ENCODE data around the gene CAMKK2.
A peak's percentile ranks its signal among the peaks of the same experiment; 100 is the strongest.

The CAMKK2 gene

DNA sequence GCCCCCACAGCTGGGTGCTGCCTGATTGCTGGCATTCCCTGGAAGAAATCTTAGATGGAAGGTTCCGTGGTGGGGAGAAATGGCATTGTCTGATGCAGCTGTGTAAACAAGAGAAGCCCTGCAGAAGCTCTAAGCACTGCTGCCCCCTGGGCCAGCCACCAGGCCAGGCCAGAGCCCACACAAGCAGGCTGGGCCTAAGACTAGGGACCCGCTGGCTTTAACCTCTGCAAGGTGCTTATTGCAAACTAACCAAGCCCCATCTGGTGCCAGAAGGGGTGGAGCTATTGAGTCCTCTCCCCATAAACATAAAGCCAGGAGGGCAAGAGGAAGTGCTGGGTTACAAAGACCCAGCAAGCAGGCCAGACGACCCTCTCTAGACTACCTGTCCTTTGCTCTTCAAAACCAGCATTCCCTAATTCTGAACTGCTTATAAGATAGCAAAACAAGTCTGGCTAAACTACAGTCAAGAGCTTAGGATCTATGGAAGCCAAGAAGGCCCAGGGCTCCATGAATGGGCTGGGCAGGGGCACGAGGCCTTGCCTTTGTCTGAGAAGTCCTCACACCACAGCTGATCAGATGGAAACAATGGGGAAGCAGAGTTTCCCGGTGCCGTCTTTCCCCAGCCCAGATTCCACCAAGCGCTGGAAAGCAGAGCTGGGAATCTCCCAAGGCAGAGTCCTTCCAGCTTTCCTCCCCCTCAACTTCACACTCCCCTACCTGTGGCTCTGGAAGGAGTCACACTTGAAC lies 57.7 kb downstream of the CAMKK2 start:
- Histone ChIP-seq H3K36me3 (peaks cover 7% of the 10 kb centered on the region), H3K27me3 (ENCODE audit: insufficient read depth, low read depth, severe bottlenecking) (no peaks in the 10 kb centered on the region), H3K9me3 (ENCODE audit: severe bottlenecking) (no peaks in the 10 kb centered on the region), H3K27ac (no peak overlapping the region; the same call in 1 of the 2 replicates), H3K4me3 (ENCODE audit: low read depth, low read length) (no peak overlapping the region)
- TF ChIP-seq, protein P1, sequence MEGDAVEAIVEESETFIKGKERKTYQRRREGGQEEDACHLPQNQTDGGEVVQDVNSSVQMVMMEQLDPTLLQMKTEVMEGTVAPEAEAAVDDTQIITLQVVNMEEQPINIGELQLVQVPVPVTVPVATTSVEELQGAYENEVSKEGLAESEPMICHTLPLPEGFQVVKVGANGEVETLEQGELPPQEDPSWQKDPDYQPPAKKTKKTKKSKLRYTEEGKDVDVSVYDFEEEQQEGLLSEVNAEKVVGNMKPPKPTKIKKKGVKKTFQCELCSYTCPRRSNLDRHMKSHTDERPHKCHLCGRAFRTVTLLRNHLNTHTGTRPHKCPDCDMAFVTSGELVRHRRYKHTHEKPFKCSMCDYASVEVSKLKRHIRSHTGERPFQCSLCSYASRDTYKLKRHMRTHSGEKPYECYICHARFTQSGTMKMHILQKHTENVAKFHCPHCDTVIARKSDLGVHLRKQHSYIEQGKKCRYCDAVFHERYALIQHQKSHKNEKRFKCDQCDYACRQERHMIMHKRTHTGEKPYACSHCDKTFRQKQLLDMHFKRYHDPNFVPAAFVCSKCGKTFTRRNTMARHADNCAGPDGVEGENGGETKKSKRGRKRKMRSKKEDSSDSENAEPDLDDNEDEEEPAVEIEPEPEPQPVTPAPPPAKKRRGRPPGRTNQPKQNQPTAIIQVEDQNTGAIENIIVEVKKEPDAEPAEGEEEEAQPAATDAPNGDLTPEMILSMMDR (IDR thresholded peaks at IDR 0.05; ENCODE audit: low read depth, low read length): no peak
- DNase-seq: peak; percentile 52

DNA sequence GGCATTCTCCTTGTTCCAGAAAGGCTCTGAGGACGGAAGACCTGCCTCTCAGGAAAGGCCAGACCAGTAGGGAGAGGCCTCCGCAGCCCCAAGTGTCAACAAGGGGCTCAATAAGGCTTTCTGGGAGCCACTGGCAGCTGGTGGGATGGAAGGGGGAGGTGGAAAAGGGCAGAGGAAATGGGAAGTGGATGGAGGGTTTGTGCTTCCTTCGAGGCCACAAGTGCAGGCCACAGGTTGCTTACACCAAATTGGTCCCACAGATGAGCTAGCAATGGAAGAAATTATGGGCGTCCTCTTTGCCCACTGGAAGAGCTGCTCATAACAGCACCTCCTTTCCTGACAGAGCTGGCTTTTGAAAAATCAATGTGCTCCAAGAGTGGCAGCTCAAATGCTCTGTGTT lies 58.4 kb downstream of the CAMKK2 start:
- H3K36me3 ChIP-seq: peaks cover under 1% of the 10 kb centered on the region; the same call in 1 of the 2 replicates
- H3K27me3 ChIP-seq (ENCODE audit: insufficient read depth, low read depth, severe bottlenecking): no peaks in the 10 kb centered on the region
- TF ChIP-seq, protein P1 (IDR thresholded peaks at IDR 0.05; ENCODE audit: low read depth, low read length): no peak
- no peak overlapping the region for H3K27ac ChIP-seq
- no peaks in the 10 kb centered on the region for H3K9me3 ChIP-seq (ENCODE audit: severe bottlenecking)
- no peak for DNase-seq
- H3K4me3 ChIP-seq (ENCODE audit: low read depth, low read length): no peak overlapping the region

DNA sequence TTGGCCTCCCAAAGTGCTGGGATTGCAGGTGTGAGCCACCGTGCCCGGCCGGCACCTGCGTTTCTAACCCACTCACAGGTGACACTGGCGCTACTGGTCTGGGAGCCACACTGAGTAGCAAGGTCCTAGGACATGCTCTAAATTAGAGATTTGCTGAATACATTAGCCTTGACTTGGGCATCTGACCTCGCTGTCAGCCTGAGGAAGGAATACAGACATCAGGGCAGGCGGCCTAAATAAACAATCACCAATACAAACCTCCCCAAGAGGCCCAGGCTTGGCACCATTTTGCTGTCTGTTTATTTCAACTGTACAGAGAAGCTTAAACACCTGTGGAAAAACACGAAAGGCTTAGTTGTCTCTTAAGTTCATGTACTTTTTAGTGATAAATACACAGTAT lies 59.1 kb downstream of the CAMKK2 start:
- Histone ChIP-seq H3K9me3 (ENCODE audit: severe bottlenecking) (no peaks in the 10 kb centered on the region), H3K27me3 (ENCODE audit: insufficient read depth, low read depth, severe bottlenecking) (no peaks in the 10 kb centered on the region), H3K4me3 (ENCODE audit: low read depth, low read length) (no peak overlapping the region), H3K27ac (no peak overlapping the region), H3K36me3 (no peaks in the 10 kb centered on the region)
- DNase-seq: no peak
- TF ChIP-seq, protein P1 (IDR thresholded peaks at IDR 0.05; ENCODE audit: low read depth, low read length): no peak

DNA sequence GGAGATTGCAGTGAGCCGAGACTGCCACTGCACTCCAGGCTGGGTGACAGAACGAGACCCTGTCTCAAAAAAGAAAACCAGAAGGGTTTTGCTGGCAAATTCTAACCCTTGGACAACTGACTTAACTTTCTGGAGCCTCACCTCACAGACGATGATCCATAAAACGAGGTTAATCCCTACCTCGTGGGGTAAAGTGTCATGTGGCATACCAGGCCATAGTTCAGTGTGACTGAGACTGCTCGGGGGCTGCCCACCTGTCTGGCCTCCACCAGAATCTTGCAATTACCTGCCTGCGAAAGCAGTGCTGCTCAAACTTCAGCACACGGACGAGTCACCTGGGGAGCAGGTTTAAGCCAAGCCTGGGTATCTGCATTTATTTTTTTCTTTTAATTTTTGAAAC lies 59.7 kb downstream of the CAMKK2 start:
- Histone ChIP-seq H3K27ac (no peak overlapping the region), H3K9me3 (ENCODE audit: severe bottlenecking) (no peaks in the 10 kb centered on the region), H3K27me3 (ENCODE audit: insufficient read depth, low read depth, severe bottlenecking) (no peaks in the 10 kb centered on the region), H3K4me3 (ENCODE audit: low read depth, low read length) (no peak overlapping the region), H3K36me3 (no peaks in the 10 kb centered on the region)
- DNase-seq: no peak
- TF ChIP-seq, protein P1 (IDR thresholded peaks at IDR 0.05; ENCODE audit: low read depth, low read length): no peak

DNA sequence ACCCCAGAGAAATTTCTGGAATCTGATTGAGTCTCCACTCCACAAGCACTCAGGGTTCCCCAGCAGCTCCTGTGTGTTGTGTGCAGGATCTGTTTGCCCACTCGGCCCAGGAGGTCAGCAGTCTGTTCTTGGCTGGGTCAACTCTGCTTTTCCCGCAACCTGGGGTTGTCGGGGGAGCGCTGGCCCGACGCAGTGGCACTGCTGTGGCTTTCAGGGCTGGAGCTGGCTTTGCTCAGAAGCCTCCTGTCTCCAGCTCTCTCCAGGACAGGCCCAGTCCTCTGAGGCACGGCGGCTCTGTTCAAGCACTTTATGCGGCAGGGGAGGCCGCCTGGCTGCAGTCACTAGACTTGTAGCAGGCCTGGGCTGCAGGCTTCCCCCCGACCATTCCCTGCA lies 62.9 kb downstream of the CAMKK2 start:
- Histone ChIP-seq H3K36me3 (no peaks in the 10 kb centered on the region; the same call in 1 of the 2 replicates), H3K27ac (no peak overlapping the region), H3K4me3 (ENCODE audit: low read depth, low read length) (no peak overlapping the region), H3K9me3 (ENCODE audit: severe bottlenecking) (no peaks in the 10 kb centered on the region), H3K27me3 (ENCODE audit: insufficient read depth, low read depth, severe bottlenecking) (no peaks in the 10 kb centered on the region)
- no peak for DNase-seq
- TF ChIP-seq, protein P1 (IDR thresholded peaks at IDR 0.05; ENCODE audit: low read depth, low read length): no peak

All from WERI-Rb-1 (cell line).